Hepatocyte (in vitro differentiated cells): ENCODE measurements around the gene MRS2.

Experiments used
- EZH2phosphoT487 ChIP-seq: fragments of 200-600 bp; sonication (generic); IDR thresholded peaks from one replicate; pipeline ENCODE4 v1.6.1; 2018; ENCODE audit warnings: antibody characterized with exemption, mild to moderate bottlenecking, low read depth, moderate library complexity; ENCODE audit not compliant: unreplicated experiment, severe bottlenecking
- TF ChIP-seq, protein P1 (sequence below): fragments of 200-600 bp; sonication (generic); IDR thresholded peaks from 2 replicates; pipeline ENCODE4 v1.5.1; 2016; ENCODE audit warnings: antibody characterized with exemption, mild to moderate bottlenecking; ENCODE audit not compliant: poor library complexity

DNA sequence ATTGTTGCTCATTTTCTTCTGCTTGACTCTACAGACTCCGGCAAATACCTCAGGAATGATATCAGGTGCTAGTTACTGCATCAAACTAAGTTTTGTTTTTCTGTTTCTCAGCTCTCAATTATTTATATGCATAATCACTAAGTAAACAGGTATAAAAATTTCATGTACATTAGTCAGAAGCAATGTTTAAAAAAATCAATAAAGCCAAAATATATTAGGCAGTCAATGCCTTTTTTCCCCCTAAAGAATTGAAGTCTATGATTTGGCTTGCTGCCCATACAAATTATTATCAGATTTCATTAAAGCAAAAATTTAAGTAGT, 20.6 kb upstream of the MRS2 start:
- TF ChIP-seq, protein P1, sequence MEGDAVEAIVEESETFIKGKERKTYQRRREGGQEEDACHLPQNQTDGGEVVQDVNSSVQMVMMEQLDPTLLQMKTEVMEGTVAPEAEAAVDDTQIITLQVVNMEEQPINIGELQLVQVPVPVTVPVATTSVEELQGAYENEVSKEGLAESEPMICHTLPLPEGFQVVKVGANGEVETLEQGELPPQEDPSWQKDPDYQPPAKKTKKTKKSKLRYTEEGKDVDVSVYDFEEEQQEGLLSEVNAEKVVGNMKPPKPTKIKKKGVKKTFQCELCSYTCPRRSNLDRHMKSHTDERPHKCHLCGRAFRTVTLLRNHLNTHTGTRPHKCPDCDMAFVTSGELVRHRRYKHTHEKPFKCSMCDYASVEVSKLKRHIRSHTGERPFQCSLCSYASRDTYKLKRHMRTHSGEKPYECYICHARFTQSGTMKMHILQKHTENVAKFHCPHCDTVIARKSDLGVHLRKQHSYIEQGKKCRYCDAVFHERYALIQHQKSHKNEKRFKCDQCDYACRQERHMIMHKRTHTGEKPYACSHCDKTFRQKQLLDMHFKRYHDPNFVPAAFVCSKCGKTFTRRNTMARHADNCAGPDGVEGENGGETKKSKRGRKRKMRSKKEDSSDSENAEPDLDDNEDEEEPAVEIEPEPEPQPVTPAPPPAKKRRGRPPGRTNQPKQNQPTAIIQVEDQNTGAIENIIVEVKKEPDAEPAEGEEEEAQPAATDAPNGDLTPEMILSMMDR, result no peak
- TF ChIP-seq EZH2phosphoT487, result no peak
